ENCODE results near the gene ZNF165.
"Not testable (repeated sequence)": the region's sequence is repeated elsewhere in the genome, so short reads cannot be mapped to it uniquely, and the experiment has no call there.

Gene ZNF165

DNA sequence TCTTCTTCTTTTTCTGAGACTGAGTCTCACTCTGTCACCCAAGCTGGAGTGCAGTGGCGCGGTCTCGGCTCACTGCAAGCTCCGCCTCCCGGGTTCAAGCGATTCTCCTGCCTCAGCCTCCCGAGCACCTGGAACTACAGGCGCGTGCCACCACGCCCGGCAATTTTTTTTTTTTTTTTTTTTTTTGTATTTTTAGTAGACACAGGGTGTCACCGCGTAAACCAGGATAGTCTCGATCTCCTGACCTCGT is at the start of gene ZNF165:
Gene ZNF165 (plus strand): TSS at position 188 of the 250 bp plus-strand sequence. CDS start 4,913 bp downstream, outside the sequence.
- DNase-seq (ENCODE audit: low spot score), result not testable (repeated sequence)

DNA sequence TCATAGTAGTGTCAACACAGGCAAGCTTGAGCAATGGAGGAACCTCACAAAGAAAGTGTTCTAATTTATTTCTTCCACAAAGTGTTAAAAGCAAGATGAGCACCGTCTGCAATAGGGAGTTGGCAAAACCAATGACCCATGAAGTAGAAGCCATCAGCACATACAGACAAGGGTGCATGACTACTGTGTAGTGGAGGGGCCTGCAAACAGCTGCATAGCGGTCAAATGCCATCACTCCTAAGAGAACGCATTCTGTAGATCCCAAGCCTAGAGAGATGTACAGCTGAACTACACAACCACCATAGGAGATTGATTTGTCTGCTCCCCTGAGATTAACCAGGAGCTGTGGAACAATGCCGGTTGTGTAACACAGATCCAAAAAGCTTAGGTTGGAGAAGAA is 26.8 kb upstream of the ZNF165 start:
- no peak for DNase-seq (ENCODE audit: low spot score)

DNA sequence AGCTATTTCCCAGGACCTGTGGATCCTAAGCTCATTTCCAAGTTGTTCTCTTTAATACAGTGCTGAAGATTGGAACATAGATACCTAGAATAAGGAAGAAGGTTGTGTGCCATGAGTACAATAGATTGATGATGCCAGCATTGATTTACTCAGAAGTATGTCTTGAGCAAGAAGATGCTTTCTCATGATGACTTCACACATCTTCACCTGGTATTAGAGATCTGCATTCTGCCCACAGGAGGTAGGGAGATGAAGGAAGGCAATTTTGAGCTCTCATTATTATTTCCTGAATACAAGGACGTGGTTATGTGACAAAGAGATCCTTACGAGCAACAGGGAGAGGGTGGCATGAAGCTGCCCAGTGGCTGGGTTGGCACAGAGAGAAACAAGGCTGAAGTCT is 20.0 kb upstream of the ZNF165 start:
- no peak for DNase-seq (ENCODE audit: low spot score)

DNA sequence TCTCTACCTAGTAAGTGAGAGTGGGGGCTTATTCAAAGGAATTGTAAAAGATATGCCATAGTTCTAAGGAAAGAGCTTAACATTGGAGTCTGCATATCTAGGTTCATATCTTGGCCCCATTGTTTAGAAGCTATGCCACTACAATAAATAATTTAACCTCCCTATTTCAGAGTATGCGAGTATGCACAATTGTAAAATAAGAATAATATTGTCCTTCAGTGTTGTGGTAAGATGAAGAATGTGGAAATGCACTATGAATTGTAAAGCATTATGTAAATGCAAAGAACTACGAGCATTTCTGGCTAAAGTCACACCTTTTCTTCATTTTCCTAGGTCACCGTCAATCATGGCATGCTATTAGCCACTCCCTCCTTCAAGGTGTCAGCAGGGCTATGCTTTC is 16.1 kb upstream of the ZNF165 start:
- no peak for DNase-seq (ENCODE audit: low spot score)

DNA sequence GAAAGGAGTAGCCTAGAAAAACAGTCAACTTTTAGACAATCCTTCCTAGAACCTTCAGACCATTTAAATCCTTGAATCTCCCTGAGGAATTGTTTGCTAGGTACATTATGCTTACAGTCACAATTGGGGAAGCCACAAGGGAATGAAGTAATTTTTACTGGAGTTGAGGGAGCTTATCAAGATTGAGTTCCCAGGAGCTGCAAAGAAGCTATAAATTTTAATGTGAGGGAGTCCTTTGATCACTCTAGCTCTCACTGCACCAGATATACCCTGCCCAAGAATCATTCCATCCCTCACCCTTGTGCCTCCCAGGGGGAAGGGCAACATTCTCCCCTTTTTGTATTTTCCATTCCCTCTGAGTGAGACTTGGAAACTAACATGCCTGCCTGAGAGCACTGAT is 12.3 kb upstream of the ZNF165 start:
- no peak for DNase-seq (ENCODE audit: low spot score)

DNA sequence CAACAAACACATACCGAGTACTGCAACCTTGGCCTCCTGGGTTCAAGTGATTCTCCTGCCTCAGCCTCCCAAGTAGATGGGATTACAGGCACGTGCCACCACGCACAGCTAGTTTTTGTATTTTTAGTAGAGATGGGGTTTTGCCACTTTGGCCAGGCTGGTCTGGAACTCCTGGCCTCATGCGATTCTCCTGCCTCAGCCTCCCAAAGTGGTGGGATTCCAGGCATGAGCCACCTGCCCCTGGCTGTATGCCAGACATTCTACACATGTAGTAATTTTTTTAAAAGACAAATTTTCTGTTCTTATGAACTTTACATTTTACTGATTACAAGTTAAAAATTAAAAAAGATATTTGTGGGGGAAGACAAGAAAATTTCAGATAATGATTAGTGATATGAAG is 9.4 kb upstream of the ZNF165 start:
- DNase-seq (ENCODE audit: low spot score), result not testable (repeated sequence)

DNA sequence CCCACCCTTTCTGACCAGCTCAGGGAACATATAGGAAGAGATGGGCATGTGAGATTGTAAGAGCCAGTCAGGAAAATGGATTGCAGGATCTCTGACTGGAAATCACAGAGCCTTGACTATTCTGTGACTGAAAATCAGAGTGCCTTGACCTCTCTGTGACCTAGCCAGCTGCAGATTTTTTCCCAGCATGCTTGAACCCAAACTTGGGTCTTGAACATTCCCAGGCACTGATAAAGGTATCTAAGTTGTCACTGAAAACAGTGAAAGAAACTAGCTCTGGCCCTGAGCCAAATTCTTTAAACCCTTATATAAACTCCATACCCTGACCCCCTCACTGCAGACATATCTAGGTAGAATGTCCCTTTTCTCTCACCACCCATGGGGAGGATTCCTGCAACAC is 2.3 kb upstream of the ZNF165 start:
- DNase-seq (ENCODE audit: low spot score), result no peak

DNA sequence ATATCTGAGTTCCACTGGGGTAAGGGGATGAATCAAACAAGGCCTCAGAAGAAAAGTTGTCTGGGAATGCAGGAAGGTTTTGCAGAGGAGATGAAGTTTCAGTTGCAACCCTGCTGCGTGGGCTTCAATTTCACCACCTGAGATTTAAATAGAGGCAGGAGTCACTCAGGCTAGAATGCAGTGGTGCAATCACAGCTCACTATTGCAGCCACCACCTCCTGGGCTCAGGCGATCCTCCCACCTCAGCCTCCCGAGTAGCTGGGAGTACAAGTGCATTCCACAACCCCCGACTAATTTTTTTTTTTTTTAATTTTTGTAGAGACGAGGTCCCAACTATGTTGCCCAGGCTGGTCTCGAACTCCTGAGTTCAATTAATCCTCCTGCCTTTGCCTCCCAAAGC is 1.5 kb upstream of the ZNF165 start:
- DNase-seq (ENCODE audit: low spot score), result no peak

DNA sequence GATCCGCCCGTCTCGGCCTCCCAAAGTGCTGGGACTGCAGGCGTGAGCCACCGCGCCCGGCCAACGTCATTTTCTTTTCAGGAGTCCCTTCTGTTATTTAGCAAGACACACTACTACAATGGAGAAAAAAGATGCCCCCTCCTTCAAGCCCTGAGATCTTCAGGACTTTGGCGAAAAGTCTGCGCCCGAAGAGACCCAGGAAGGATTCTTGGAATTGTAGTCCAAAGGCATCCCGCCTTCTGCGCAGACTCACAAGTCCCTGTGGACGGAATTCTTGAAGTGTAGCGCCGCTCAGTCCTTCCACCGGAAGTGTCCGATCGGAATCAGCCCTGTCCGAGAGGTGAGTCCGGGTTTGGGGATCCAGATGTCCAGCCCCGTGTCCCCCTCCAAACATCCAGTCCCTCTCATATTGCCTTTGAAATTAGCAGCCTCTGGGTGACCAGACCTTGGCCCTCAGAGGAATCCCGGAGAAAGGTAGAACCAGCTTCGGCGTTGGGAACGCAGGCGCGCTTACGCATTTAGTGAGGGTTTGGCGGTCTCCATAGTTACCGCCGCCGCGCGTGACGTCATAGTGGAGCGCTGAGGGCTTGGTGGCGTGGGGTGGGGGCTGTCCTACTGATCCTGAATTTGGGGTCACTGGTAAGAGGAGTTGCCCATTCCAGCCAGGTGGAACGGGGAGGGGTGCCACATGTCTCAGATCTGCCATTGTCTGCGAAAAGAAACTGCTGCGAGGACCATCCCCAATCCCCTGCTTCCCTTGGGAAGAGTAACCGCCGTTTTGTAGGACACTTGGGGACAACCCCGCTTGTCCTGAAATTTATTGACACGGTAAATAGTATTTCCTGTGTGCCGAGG is 490 bp downstream of the ZNF165 start:
- peak; percentile 68 for DNase-seq (ENCODE audit: low spot score)

DNA sequence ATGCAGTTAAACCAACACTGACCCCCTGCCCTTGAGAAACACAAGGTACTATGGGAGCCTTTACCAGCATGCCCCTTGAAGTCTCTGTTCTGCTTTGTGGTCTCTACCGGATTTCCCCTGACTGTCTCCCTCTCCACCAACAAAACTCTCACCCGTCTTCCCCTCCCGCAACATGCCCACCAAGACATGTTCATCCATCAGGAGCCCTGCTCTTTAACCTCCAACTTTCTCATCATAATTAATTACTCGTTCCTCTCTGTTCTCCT is 1.1 kb downstream of the ZNF165 start:
- DNase-seq (ENCODE audit: low spot score), result no peak

DNA sequence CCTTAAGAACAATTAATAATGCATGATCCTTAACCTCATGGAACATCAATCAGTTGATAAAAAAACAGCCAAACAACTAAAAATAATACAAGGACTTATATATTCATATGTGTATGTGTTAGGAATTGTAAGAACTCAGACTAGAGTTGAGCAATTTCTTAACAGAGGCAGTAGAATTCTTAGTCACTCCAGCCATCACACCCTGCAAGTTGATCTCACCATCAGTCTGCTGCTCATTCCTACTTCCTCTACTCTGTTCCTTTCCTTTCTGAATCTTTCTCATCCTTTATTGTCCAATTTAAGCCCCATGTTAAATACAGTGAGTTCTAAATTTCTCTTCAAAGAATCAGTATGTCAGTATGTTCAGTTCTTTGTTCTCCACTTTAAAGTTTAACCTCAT is 2.6 kb downstream of the ZNF165 start:
- DNase-seq (ENCODE audit: low spot score), result no peak

DNA sequence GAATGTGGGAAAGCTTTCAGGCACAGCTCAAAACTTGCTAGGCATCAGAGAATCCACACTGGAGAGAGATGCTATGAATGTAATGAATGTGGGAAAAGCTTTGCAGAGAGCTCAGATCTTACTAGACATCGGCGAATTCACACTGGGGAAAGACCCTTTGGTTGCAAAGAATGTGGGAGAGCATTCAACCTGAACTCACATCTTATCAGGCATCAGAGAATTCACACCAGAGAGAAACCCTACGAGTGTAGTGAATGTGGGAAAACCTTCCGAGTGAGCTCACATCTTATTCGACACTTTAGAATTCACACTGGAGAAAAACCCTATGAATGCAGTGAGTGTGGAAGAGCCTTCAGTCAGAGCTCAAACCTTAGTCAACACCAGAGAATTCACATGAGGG is 8.7 kb downstream of the ZNF165 start:
- DNase-seq (ENCODE audit: low spot score), result no peak

DNA sequence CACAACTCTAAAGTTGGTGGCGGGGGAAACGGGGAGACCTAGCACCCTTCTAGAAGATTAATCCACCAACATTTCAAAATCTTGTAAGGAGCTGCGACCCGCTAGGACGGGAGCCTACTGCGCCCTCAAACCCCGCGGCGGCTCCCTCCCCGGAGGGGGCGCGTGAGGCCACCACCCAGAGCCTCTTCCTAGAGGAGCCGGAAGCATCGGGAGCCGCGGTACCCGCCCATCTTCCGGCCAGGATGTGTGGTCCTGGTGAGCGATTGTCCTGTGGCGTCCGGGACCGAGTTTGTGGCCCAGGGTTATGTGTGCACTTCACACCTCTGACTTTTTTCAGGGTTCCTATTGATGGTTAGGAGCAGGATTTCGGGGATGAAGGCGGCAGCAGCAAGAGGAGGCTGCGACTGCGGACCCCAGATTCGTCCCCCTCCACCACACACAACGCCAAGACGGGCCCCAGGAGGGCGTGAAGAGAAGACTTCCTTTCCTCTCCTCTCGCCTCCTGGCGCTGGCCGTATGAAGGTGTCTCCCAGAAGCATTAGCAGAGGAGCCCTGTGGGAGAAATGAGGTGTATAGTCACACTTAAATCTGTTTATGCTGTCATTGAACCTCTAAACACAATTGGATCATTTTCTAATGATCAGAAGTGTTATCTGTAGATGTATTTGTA is 10.7 kb downstream of the ZNF165 start:
- no peak for DNase-seq (ENCODE audit: low spot score)

DNA sequence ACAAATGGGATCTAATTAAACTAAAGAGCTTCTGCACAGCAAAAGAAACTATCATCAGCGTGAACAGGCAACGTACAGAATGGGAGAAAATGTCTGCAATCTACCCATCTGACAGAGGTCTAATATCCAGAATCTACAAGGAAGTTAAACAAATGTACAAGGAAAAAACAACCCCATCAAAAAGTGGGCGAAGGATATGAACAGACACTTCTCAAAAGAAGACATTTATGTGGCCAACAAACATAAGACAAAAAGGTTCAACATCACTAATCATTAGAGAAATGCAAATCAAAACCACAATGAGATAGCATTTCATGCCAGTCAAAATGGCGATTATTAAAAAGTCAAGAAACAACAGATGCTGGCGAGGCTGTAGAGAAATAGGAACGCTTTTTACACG is 21.9 kb downstream of the ZNF165 start:
- DNase-seq (ENCODE audit: low spot score), result not testable (repeated sequence)

DNA sequence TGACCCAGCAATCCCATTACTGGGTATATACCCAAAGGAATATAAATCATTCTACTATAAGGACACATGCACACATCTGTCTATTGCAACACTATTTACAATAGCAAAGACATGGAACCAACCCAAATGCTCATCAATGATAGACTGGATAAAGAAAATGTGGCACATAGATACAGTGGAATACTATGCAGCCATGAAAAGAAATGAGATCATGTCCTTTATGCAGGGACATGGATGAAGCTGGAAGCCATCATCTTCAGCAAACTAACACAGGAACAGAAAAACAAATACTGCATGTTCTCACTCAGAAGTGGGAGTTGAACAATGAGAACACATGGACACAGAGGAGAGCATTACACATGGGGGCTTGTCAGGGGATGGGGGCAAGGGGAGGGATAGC is 22.3 kb downstream of the ZNF165 start:
- DNase-seq (ENCODE audit: low spot score), result not testable (repeated sequence)

DNA sequence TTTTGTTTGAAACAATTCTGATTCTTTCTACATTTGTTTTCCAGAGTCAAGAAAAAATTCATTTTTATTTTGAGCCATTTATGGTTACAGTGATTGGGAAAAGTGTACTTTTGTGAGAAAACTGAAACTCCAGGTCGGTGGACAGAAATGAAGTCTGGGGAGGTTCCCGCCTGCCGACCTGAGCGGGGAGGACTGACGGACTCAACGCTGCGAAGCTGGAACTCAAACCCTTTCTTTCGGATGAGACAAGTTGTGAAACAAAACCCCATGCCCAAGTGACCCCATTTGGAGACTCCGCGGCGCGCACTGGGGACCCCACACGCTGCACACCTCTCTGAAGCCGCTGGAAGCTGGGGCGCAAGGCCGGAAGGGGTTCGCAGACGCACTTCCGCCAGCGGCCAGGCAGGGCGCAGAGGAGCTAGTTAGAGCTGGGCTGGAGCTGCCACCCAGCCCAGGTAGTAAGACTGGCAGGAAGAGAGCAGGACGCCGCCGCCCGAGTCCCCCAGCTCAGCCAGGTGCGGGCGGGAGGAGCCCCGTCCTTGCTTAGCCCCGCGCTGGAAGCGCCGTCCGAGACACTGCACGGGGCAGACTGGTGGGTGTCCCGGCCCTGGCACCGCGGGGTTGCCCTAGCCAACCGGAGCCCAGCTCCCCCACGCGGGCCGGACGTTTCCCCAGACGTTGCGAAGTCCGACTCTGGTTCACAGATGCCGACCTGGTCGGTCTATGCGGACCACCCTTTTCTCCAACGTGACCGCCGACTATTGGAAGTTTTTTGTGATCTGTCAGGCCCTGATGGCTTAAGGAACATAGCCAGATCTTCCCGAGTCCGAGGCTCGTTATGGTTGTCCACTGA is 24.2 kb downstream of the ZNF165 start:
- DNase-seq (ENCODE audit: low spot score), result peak; percentile 73

DNA sequence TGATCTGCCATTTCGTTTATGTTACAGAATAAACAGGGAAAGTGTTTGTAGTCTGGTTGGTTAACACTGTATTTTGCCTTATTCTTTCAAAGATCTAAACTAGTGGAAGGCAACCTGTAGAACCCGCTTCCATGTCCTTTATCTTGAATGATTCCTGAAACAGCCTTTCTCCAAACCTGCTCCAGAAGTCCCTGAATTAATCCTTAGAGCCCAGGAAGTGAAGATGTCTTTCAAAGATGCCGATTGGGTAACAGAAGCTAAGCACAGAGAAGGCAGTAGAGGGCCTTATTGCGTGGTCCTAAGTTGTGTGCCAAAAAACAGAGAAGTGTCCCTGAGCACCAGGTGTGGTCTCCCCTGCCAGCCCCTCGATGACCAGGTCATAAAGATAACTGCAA is 24.9 kb downstream of the ZNF165 start:
- DNase-seq (ENCODE audit: low spot score), result peak; percentile 25

DNA sequence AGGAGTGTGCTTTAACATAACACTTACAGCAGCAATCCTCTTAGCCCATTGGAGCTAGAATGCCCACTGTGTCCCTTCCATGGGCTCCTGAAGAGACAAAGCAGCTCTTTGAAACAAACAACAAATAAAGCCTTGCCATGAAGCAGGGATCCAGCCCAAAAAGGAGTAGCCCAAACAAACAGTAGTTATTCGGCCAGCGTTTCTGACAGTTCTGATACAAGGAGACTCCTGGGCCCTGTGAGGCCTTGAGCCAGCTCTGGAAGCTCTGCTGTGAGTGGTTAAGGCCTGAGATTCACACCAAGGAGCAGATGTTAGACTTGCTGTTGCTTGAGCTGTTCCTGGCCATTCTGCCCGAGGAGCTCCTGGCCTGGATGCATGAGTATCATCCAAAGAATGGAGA is 27.1 kb downstream of the ZNF165 start:
- DNase-seq (ENCODE audit: low spot score), result no peak

DNA sequence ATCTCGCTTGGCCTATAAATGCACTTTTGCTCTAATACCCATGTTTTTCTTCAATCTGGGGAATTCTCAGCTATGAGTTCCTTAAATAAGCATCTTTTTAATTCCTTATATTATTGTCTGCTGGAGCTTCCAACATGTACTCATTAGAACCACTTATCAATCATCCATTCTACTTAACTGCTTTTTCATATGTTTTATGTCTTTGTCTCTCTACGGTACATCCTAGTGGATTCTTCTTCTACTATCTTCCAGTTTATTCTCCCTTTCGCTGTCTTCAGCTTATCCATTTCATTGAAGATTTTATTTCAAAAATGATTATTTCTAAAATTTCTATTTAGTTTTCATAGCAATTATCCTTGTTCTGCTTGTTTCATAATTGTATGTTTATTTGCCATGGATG is 31.6 kb downstream of the ZNF165 start:
- no peak for DNase-seq (ENCODE audit: low spot score)

DNA sequence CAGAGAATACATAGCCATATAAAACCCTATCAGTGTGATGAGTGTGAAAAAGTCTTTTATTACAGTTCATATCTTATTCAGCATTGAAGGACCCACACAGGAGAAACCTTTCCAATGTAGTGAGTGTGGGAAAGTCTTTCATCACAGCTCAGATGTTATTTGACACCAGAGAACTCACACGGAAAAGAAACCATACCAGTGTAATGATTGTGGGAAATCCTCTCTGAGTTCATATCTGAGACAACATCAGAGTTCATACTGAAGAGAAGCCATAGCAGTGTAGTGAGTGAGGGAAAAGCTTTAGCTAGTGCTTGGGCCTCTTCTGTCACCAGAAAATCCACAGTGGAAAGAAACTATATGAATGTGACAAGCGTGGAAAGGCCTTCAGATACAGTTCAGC is 35.4 kb downstream of the ZNF165 start:
- no peak for DNase-seq (ENCODE audit: low spot score)

DNA sequence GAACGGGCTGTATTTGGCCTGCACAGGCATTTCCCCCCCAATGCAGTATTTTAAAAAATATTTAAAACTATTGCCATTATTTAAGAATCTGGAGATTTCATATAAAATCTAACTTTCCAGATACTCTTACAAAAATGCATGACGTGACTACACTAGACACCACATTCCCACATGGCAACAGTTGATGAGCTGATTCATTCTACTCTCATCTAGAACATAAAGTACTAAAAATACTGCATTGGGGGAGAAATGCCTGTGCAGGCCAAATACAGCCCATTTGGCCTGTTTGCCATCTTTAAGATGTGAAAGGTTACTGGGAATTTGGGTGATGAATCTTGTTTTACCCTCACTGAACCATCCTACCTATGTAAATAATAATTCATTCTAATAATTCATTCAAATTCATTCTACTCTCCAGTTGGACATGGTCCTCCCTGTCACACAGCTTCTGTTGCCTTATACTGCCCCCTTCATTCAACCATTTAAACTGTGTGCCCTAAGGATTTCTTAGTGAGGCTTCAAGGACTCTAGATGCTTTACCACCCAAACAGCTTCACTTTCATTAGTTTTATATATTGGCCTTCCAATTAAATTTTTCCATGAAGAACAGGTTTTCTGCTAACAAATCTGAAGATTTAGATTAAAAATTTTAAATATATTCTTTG is 37.1 kb downstream of the ZNF165 start:
- no peak for DNase-seq (ENCODE audit: low spot score)

DNA sequence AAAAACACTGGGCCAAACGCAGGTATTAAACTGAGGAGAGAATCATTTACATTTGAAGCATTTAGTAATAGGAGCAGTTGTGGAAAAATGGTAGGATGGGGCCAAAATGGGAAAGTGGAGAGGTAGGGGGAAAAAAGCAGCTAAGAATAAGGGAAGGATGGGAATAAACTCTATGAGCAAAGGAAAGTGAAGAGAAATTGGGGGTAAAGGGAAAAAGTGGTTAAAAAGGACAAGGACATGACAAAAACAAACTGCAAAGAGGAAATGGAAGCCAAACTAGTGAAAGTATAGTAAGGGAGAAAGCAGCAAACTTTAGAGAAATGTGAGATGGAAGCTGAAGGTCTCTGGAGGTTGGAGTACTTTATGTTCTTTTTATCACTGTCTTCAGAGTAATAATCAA is 37.8 kb downstream of the ZNF165 start:
- no peak for DNase-seq (ENCODE audit: low spot score)

DNA sequence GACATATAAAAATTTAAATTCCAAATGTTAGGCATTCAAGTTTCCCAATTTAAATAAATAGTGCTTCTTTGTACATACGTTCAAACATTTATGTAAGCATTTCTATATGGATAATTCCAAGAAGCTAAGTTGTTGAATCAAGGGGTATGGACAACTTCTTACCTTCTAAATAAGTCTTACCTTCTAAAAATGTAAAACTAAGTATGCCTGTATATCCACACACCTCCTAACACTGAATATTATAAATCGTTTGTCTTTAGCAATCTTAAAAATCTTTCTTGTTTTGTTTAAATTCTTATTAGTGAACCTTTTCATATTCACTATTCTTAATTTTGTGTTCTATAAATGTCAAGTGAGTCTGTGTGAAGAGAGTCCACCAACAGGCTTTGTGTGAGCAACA is 41.5 kb downstream of the ZNF165 start:
- no peak for DNase-seq (ENCODE audit: low spot score)
